T-helper 1 cell treated with Interleukin-12 subunit alpha and Interleukin-12 subunit beta and Interleukin-4 antibody, amounts not matched to agents 30 ng/mL and 1 ng/mL, for 36 hours (primary cell): ENCODE data around the gene ARHGEF4. TPM values are rescaled to one million over a fixed set of nuclear protein-coding genes. Genes with fewer than 3 reads are reported as not detected.
"Not testable (repeated sequence)": the region's sequence is repeated elsewhere in the genome, so short reads cannot be mapped to it uniquely, and the experiment has no call there.

Experiments used
- intact Hi-C: fragments of 100-400 bp; cut with micrococcal nuclease; formaldehyde crosslinking; loops from one replicate; pipeline ENCODE4 v1.15.1; 2024
- total RNA-seq: library from RNA; stranded (reverse); gene quantifications from 2 replicates; pipeline ENCODE4 v1.2.3, GENCODE V29; 2022

The ARHGEF4 gene
- total RNA-seq, 1 donor from 2014 or later = 0.37 TPM

DNA sequence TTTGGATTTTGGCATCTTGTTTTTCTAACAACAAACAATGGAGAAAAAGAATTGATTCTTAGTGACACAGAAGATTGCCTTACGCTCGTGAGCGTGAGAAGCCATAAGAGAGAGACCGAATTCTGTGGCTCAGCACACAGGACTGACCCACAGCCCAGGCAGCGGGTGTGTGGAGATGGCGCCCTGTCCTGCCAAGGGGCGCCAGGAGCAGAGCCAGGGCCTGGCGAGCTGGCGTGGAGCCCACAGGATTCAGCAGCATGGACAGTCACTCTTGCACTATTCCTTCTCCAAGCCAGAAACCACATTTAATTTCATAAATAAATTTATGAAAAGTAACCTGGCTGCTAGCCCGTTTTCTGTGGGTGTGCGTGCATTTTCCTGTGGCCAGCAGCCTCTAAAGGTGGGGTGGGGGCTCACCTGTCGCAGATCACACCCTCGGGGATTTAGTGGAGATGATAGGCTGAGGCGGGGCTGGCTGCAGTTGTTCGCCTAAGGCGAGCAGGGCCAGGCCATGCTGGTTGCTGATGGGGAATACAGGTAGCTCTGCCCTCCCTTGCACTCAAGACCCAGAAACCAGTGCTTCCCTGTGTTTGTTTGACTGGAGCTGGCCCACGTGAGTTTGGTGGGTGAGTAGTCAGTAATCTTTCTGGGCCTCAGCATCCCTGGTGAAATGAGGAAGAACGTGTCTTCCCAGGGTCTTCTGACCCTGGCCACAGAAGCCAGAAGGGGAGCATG lies 210.4 kb downstream of the ARHGEF4 start:
- intact Hi-C loops = no loop called here

DNA sequence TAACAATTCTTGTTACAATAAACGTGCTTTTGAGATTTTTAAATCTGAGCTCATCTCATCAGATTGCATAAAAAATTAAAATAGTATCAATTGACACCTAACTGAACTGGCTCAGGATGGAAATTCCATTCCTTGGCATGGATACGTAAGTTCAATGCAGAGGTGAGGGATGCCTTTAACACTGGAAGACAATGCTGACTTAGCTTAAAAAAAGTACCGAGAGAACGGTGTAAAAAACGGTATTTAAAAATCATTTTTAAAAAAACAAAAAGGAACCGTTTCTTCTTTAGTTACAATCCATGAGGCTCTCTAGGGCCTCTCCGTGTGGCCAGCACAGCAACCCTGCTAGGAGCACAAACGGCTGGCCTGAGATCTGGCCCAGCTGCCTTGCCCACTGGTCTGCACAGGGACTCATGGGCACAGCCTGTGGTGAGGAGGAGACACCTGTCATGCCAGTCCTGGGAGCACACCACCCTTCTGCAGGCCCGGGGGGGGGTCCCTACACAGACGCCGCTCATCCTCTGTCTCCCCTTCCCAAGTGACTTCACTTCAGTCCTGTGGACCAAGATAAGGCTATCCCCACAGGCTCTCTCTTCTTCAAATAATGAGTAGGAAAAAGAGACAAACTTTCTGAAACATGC lies 211.3 kb downstream of the ARHGEF4 start:
- intact Hi-C loops = no loop called here

DNA sequence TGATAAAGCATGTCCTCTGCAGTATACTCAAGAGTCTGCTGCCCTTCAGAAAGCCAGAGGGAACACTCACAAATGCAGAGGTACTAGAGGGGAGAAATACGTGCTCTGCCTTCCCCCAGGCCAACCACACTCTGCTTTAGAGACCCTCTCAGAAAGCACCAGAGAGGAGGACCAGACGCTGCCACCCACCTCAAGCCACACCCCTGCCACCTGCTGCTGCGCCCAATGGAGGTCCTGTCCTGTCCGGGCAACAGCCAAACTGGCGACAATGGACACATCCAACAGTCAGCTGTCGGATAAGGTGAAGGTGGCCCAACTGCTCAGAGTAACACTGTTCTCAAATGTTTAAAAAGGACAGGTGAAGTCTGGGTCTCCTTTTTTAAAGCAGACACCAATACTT lies 211.9 kb downstream of the ARHGEF4 start:
- intact Hi-C loops = no loop called here

DNA sequence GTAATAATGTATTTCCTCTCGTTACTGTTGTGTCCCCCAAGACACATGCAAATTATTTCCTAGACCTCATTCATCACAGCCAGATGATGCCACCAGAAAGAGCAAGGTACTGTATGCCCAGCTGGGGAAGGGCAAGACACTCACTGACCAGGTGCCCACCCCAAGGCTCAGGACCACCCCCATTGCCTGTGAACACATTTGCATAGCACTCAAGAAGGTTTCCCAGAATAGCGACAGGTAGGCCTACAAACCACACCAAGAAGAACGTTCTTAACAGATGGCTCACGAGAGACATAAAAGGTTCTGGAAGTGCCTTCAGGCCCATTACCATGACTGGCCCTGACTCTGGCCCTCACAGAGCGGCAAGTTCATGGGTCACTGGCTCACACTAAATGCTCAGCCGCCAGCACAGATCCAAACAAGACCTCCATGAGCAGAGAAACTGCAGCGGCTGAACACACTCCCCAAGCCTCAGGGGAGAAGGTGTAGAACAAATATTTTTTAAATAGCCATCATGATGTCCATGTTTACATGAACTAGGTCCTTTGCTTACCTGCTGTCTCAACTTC lies 212.5 kb downstream of the ARHGEF4 start:
- intact Hi-C loops = no loop called here

DNA sequence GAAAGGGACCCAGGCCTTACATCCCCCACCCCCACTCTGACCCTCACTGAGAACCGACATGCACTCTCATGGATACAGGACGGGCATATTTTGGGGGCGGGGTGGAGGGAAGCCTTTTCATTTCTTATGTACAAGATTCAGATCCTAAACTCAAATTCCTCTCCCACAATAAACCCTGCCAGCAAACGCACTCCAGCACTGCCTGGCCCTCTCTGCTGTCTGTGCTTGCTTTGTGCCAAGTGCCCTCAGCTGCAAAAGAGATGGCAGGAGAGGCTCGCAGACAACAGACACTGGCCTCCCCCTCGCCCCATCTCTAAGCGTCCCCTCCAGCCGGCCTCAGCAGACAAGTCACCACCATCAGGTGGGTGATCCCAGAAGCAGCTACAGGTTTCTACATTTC lies 214.2 kb downstream of the ARHGEF4 start:
- intact Hi-C loops = no loop called here

DNA sequence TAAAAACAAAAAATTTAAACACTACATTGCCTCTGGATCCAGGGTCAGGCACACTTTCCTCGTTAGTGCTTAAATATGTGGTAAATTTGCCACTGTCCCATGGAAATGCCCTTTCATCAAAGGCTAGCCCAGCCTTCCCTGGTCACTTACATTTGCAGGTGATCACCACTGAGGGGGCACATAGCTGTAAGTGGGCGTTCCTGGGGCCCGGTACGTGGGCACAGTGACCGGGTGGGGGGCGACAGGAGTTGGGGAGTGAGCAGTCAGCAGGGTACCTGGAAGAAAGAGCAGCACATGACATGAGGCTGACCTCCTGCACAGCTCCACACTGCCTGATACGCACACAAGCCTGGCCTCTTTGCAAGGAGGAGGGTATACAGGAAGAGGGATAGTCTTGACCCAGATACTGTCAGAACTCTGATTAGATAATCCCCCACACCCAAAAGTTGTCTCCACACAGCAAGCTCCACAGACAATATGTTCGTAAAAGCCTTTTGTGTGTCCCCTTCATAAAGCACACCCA lies 216.1 kb downstream of the ARHGEF4 start:
- intact Hi-C loops = no loop called here

DNA sequence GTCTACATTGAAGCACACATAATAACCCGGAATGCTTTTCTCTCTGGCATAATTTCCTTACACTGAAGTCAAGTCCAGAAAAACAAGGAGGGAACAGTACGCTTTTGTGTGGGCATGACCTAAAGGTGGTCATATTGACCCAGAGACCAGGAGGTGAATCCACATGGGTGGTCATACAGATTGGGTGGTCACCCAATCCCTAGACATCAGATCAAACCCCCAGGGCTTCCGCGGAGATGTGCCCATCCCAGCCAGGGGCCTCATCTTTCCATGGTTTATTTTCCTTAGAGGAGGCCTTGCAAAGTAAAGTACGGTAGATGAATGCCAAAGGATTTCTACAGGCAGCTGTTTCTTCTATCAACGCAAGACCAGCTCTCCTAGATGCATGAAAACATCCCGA lies 217.8 kb downstream of the ARHGEF4 start:
- intact Hi-C loops = no loop called here

DNA sequence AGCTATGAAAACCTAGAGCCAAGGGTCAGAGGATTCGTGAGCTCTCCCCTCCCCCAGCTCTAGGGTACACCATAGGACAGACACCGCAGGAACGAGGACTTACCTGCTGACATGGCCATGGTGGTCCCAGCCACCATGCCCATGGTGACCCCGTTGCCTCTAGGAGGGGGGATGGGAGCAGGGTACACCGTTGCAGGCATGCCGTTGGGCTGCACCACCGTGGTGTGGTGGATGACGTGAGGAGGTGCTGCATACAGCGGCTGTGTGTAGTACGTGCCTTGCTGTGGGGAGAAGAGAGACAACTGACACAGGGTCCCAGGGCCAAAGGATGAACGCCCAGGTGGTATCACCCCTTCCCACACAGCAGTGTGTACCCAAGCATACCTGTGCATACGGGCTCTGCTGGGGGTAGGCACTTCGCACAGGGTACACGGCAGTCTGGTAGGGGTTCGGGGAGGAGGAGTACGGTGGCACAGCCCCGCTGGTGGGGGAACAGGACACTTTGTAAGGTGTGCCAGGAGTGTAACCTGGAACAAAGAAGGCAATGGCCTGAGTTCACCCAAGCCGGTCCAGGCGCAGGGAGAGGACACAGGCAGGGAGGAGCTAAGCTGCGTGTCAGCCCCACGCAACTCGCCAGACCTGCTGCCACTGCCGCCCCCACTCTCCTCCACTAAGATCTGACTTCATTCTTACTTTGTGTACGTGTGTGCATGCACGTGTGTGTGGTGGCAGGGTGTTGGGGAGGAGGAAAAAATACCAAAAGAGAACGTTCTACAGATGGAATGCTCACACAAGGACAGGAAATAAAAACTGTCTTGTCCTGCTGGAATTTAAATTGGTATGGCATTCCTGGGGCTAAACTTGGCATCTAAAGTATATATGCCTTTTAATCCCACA lies 218.7 kb downstream of the ARHGEF4 start:
- intact Hi-C loops = no loop called here

DNA sequence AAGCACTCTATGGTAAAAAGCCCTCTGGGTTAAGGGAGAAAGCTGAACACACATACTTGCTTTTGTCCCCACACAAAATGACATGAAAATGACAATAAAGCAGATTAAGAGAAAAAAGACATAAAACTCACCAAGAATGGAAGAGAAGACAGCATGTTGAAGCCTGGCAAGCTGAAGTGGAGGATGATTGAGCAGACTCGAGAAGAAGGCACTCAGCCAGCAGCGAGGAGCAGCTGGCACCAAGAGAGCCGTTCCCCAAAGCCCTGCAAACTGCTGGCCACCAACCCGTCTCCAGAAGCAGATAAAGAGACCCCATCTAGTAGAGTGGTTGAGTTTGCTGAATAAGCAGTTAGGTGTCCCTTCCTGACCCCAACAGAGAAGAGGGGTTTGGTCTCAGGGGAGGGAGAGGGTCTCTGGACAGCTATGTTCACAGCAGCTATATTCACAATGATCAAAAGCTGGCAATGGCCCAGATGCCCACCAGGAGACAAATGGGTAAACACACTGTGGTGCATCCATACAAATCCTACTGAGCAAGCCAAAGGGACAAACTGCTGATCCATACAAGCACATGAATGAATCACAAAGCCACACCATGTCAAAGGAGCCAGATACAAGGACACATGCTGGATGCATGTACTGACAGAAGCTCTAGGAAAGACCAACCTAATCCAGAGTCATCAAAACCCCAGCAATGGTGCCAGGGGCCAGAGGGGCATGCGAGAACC lies 219.7 kb downstream of the ARHGEF4 start:
- intact Hi-C loops = no loop called here

DNA sequence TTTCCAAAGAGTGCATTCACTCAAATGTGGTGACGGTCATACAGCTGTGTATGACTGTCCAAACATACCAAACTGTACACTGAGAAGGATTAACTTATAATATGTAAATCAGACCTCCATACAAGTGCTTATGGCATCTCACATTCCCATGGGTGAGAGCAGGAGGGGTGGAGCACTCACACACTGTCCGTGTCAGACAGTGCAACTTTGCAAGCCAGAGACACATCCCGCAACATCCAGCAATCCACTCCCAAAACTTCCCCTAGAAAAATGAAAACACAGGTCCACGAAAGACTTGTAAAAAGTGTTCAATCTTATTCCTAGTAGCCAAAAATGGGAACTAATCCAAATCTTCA lies 220.2 kb downstream of the ARHGEF4 start:
- intact Hi-C loops = no loop called here

DNA sequence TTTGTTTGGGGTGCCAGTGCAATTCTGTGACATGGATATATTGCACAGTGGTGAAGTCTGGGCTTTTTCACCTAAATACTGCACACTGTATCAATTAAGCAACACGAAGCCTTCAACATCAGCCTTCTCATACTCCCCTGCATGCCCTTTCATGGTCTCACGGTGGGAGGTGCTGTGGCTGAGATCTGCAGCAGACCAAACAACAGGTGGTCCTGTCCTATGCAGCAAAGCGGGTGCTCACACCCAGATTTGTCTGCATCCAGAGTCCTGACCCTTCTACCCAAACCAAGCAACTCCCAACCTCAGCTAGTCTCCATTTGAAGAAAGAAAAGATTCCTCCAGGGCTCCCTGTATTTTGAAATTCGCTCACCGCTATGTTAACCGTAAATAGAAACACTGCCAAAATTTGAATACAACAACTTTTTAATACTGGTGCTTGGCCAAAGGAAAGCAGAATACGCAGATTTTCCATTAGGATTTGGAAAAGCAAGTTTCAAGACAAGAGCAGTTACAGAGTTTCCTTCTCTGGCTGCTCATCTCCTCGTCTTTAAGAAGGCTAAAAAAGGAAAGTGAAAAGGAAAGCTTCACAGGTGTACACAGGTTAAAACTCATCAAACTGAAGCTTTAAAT lies 221.6 kb downstream of the ARHGEF4 start:
- intact Hi-C loops = no loop called here

DNA sequence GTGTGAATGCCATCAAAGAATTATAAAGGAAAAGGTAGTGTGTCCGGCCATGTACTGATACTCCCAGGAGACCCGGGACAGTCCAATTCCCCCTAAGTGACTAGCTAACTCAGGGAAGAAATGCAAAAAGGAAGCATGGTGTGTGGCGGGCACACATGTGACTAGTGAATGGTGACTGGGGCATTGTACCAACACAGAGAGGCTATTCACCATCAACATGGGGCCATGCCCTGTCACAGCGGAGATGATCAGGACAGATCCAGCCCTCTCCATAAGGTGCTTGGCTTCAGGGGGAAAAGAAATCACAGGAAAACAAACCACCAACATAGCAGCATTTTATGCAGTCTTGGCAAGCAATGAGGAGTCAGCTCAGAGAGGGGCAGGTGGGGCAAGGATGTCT lies 222.2 kb downstream of the ARHGEF4 start:
- intact Hi-C loops = no loop called here

DNA sequence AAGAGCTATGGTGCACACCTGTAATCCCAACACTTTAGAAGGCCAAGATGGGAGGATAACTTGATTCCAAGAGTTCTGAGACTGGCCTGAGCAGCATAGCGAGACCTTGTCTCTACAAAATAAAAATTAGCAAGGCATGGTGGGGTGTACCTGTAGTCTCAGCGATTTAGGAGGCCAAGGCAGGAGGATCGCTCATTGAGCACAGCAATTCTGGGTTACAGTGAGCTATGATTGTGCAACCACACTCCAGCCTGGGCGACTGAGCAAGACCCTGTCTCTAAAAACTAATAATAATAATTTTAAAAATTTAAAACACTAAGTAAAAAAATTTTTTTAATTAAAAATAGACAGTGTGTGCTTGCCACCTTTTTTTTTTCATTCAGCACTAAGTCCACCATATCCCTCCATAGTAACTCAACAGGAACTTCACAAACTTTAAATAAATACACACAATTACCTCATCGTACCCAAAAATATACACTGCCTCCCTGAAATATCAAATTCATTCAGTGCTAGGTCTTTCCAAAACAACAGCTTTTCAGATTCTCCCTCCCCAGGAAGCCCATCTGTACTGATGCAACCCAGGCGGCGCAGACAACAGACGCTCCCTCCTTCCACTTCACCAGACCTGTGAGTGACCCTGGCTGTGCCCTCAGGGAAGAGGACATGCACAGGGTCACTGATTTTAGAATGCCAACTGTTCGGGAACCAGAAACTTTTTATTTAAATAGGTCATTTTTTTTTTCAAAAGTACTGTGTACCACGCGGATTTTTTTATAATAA lies 227.0 kb downstream of the ARHGEF4 start:
- intact Hi-C loops = no loop called here

DNA sequence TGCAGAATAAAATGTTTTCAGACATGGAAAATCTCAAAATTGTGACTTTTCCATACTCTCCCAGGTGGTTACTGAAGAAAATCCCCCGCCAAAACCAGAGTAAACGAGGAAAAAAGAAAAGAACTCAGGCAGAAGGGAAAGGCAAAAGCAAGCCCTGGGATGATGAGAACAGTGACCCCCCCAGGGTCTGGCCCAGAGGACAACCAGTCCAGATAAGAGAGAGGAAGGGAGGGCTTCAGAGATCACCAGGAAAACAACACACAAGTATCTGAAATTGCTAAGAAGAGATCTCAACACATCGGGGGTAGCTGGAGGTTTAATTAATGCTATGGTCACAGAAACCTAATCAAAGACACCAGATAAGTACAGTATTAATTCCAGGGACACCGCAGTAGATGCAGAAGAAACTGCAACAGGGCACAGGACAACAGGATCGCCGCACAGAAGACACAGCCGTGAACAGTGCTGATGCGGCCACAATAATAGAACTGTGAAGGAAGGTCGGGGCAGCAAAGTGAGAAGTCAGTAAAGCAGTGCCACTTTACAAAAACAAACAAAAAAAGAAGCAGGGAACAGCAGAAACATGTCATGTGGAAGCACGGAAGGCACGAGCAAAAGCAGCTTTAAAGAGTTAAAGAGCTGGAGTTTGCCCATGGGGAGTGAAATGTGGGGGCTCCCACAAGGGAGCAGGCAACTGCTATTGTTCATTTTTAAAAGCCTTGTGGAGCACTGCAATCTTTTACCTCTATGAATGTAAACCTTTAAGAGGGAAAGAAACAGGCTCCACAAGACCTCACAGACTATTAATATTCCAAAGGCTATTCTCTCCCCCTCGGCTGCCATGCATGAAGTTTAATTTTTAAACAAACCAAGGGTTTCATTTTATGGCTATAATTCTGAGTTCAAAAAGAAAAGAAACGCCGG lies 228.1 kb downstream of the ARHGEF4 start:
- intact Hi-C loops = no loop called here

DNA sequence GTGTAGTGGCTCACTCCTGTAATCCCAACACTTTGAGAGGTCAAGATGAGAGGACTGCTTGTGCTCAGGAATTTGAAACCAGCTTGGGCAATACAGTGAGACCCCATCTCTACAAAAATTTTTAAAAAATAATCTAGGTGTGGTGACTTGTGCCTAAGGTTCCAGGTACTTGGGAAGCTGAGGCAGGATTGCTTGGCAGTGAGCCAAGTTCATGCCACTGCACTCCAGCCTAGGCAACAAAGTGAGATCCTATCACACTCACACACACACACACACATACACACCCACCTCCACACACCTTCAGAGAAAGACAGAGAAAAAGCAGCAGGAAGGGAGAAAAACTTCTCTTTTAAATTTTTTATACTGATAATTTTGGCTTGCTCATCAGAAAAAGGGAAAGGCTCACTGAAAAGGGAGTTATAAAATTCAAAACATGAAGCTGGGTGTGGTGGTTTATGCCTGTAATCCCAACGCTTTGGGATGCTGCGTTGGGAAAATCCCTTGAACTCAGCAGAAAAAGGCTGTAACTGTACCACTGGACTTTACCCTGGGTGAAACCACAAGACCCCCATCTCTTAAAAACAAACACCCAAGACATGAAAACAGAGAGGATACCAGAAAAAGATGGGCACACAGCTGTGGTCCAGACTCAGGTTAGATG lies 230.9 kb downstream of the ARHGEF4 start:
- intact Hi-C loops = no loop called here

DNA sequence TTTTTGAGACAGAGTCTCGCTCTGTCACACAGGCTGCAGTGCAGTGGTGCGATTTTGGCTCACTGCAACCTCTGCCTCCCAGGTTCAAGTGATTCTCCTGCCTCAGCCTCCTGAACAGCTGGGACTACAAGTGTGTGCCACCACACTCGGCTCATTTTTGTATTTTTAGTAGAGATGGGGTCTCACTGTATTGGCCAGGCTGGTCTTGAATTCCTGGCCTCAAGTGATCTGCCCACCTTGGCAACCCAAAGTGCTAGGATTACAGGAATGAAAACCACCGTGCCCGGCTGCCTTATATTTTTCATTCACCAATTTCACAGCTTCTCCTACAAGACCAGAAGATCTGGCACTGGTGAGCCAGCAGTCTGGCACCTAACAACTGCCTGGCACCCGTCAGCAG lies 231.5 kb downstream of the ARHGEF4 start:
- intact Hi-C loops = not testable (repeated sequence)

DNA sequence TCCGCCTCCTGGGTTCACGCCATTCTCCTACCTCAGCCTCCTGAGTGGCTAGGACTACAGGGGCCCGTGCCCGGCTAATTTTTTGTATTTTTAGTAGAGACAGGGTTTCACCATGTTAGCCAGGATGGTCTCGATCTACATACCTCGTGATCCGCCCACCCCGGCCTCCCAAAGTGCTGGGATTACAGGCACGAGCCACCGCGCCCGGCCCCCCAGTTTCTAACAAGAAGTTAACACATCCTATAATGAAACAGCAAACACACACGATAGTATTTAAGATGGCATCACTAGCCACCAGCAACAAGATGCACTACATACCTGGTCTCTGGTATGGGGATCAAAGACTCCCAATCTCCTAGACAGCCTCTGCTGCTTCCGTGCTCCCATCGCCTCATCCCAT lies 238.9 kb downstream of the ARHGEF4 start:
- intact Hi-C loops = not testable (repeated sequence)

DNA sequence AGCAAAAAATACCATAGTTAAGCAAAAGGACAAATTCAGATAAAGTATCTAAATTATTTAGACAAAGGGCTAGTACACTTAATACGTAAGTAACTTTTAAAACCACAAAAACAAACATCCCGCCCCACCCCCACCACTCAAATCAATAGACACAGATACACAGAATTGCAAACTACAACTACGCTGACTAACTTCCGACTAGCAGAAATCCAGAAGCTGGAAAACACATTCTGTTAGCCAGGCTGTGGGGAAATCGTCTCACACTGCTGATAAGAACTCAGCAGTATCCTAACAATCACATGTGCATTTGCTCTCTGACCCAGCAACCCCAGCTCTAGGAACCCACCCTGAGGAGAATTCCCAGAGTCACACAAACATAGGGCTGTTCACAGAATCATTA lies 240.0 kb downstream of the ARHGEF4 start:
- intact Hi-C loops = no loop called here
